ENCODE measurements around the gene EID3. TPM values are rescaled to one million over a fixed set of nuclear protein-coding genes. Genes with fewer than 3 reads are reported as not detected.

EID3 gene
- total RNA-seq, 1 experiment from 2014 or later = 3.0 TPM

DNA sequence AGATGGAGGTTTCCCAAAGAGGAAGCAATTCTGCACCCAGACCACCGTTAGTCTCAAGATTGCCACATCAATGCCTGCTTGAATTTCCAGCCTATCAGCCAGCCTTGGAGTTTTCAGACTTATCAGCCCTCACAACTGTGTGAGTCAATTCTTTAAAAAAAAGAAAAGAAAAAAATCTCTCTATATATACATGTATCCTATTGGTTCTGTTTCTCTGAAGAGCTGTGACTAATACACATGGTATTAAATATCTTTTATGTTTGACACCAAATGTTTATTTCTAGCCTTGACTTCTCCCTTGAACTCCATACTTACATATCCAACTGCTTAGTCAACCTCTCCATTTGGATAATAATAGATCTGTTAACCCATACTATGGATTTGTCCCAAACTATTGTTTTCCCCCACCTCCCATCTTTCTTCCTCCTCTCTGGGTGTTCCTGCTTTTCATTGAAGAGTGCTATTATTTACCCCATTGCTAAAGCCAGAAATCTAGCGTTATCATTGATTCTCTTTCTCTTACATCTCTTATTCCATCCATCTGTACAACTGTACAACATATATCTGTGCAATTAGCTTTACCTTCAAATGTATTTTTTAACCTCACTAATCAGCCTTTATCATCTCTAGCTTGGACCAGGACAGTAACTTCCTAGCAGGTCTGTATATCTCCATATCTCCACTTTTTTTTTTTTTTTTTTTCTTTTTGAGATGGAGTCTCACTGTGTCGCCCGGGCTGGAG is 22.7 kb upstream of the EID3 start:
- no peaks in the 10 kb centered on the region for H4K20me1 ChIP-seq (ENCODE audit: insufficient read depth)
- BruUV-seq (replicated peaks) = no TSS peak
- H3K9ac ChIP-seq (ENCODE audit: low read length) = peak overlapping the region; percentile 47
- no peaks in the 10 kb centered on the region for H3K79me2 ChIP-seq (ENCODE audit: insufficient read depth, low read length)
- peak overlapping the region in 1 of 2 experiments; percentile 26; a peak in 2 of 4 replicates for H3K4me3 ChIP-seq (replicated peaks in 1 of 2; ENCODE audit: low read depth in 1 of 2, low read length in 2 of 2)
- H3K27me3 ChIP-seq (ENCODE audit: insufficient read depth, low read length) = no peaks in the 10 kb centered on the region
- TF ChIP-seq, protein P1, sequence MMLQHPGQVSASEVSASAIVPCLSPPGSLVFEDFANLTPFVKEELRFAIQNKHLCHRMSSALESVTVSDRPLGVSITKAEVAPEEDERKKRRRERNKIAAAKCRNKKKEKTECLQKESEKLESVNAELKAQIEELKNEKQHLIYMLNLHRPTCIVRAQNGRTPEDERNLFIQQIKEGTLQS (IDR thresholded peaks at IDR 0.05) = no peak
- TF ChIP-seq POLR2AphosphoS5 (IDR thresholded peaks at IDR 0.05; ENCODE audit: low read depth, low read length) = no peak; the same call in 1 of the 2 replicates
- TF ChIP-seq ELF1 (IDR thresholded peaks at IDR 0.05; ENCODE audit: borderline replicate concordance, low read depth) = no peak; the same call in 1 of the 2 replicates
- TF ChIP-seq, protein P2, sequence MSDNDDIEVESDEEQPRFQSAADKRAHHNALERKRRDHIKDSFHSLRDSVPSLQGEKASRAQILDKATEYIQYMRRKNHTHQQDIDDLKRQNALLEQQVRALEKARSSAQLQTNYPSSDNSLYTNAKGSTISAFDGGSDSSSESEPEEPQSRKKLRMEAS (IDR thresholded peaks at IDR 0.05) = peak; percentile 39; the same call in 1 of the 2 replicates
- peak; percentile 67; the same call in 1 of the 2 replicates for TF ChIP-seq SIN3A (IDR thresholded peaks at IDR 0.05; ENCODE audit: low read depth)
- TF ChIP-seq EZH2phosphoT487 (IDR thresholded peaks at IDR 0.05; ENCODE audit: borderline replicate concordance) = no peak
- TF ChIP-seq CBX3 (IDR thresholded peaks at IDR 0.05; ENCODE audit: low read depth) = 0 out of 2 replicates have a peak, but pooled peaks have one; percentile 60
- TF ChIP-seq CEBPB (IDR thresholded peaks at IDR 0.05; ENCODE audit: low read depth) = peak; percentile 81
- no peak for TF ChIP-seq RAD21 (IDR thresholded peaks at IDR 0.05; ENCODE audit: low read depth)
- TF ChIP-seq, protein P3, sequence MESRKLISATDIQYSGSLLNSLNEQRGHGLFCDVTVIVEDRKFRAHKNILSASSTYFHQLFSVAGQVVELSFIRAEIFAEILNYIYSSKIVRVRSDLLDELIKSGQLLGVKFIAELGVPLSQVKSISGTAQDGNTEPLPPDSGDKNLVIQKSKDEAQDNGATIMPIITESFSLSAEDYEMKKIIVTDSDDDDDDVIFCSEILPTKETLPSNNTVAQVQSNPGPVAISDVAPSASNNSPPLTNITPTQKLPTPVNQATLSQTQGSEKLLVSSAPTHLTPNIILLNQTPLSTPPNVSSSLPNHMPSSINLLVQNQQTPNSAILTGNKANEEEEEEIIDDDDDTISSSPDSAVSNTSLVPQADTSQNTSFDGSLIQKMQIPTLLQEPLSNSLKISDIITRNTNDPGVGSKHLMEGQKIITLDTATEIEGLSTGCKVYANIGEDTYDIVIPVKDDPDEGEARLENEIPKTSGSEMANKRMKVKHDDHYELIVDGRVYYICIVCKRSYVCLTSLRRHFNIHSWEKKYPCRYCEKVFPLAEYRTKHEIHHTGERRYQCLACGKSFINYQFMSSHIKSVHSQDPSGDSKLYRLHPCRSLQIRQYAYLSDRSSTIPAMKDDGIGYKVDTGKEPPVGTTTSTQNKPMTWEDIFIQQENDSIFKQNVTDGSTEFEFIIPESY (IDR thresholded peaks at IDR 0.05; ENCODE audit: extremely low read depth, insufficient replicate concordance, low read length) = no peak
- peak; percentile 84 for TF ChIP-seq JUND (IDR thresholded peaks at IDR 0.05)
- no peak for TF ChIP-seq YY1 (IDR thresholded peaks at IDR 0.05; ENCODE audit: extremely low read depth, insufficient replicate concordance, low read depth, low read length)
- peak; percentile 24 for TF ChIP-seq TCF7L2 (IDR thresholded peaks at IDR 0.05; ENCODE audit: borderline replicate concordance, extremely low read depth, insufficient read depth, insufficient read length)
- TF ChIP-seq, protein P4, sequence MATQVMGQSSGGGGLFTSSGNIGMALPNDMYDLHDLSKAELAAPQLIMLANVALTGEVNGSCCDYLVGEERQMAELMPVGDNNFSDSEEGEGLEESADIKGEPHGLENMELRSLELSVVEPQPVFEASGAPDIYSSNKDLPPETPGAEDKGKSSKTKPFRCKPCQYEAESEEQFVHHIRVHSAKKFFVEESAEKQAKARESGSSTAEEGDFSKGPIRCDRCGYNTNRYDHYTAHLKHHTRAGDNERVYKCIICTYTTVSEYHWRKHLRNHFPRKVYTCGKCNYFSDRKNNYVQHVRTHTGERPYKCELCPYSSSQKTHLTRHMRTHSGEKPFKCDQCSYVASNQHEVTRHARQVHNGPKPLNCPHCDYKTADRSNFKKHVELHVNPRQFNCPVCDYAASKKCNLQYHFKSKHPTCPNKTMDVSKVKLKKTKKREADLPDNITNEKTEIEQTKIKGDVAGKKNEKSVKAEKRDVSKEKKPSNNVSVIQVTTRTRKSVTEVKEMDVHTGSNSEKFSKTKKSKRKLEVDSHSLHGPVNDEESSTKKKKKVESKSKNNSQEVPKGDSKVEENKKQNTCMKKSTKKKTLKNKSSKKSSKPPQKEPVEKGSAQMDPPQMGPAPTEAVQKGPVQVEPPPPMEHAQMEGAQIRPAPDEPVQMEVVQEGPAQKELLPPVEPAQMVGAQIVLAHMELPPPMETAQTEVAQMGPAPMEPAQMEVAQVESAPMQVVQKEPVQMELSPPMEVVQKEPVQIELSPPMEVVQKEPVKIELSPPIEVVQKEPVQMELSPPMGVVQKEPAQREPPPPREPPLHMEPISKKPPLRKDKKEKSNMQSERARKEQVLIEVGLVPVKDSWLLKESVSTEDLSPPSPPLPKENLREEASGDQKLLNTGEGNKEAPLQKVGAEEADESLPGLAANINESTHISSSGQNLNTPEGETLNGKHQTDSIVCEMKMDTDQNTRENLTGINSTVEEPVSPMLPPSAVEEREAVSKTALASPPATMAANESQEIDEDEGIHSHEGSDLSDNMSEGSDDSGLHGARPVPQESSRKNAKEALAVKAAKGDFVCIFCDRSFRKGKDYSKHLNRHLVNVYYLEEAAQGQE (IDR thresholded peaks at IDR 0.05; ENCODE audit: low read depth) = no peak
- TF ChIP-seq SP1 (IDR thresholded peaks at IDR 0.05; ENCODE audit: low read depth) = peak; percentile 71; the same call in 1 of the 2 replicates
- TF ChIP-seq SRF (IDR thresholded peaks at IDR 0.05; ENCODE audit: low read depth) = peak; percentile 34; the same call in 1 of the 2 replicates
- peak; percentile 86 for TF ChIP-seq FOSL1 (IDR thresholded peaks at IDR 0.05; ENCODE audit: low read depth)
- H3K4me2 ChIP-seq (ENCODE audit: low read length) = peak overlapping the region; percentile 71
- ChIA-PET RAD21 (ENCODE audit: low non-redundant PET in 1 of 2, low total read pairs in 2 of 2, uncharacterized antibody in 2 of 2, unreplicated experiment in 2 of 2) (interaction anchor here in 1 of 2 experiments (0.5 kb wide), 1 partner anchor 61 kb away, joined by 4 read pairs; no protein-coding TSS in a partner anchor), POLR2A (interaction anchor here (1.5 kb wide), 1 partner anchor 12 kb away, joined by 3 read pairs; no protein-coding TSS in a partner anchor), CTCF (no interaction called here)
- H3K9me3 ChIP-seq (ENCODE audit: control insufficient read depth in 1 of 2, insufficient read depth in 1 of 2, low read depth in 1 of 2, low read length in 2 of 2) = no peaks in the 10 kb centered on the region
- DNase-seq (ENCODE audit: low read depth, low spot score) (peak; percentile 68), ATAC-seq (peak; percentile 74)
- intact Hi-C loops (cut with micrococcal nuclease) = no loop called here
- H3K27ac ChIP-seq (ENCODE audit: low read depth, low read length) = peak overlapping the region; percentile 90
- no peaks in the 10 kb centered on the region for H3K9me2 ChIP-seq (ENCODE audit: insufficient read depth)
- H2AFZ ChIP-seq (ENCODE audit: low read depth, low read length, poor library complexity, severe bottlenecking) = peak overlapping the region; percentile 44
- peaks cover 63 to 91% of the 10 kb centered on the region in 2 experiments for H3K4me1 ChIP-seq (ENCODE audit: control insufficient read depth in 1 of 2, insufficient read depth in 2 of 2, low read length in 2 of 2)
- no peaks in the 10 kb centered on the region for H3K36me3 ChIP-seq (ENCODE audit: control insufficient read depth in 1 of 2, insufficient read depth in 2 of 2, low read length in 2 of 2)
